AG09319 (cell line): ENCODE data around the gene PIK3R3.
A peak's percentile ranks its signal among the peaks of the same experiment; 100 is the strongest.

Experiments used
- DNase-seq: peaks from one replicate; pipeline ENCODE4 v3.0.0-alpha.2; 2010; ENCODE audit warnings: low read depth; ENCODE audit errors: extremely low read depth
- CTCF ChIP-seq: IDR thresholded peaks from 2 replicates; pipeline ENCODE4 v1.5.1; 2011; ENCODE audit warnings: low read depth, mild to moderate bottlenecking, inconsistent platforms, low read length, moderate library complexity

PIK3R3 gene

GRCh38 chr1:46153228-46153627 is 20.8 kb upstream of the PIK3R3 start:
- TF ChIP-seq CTCF = no peak
- no peak for DNase-seq

- DNase-seq = no peak
These were observed 19.6 kb upstream of the PIK3R3 start for GRCh38 chr1:46152016-46152415.

GRCh38 chr1:46150085-46150484 is 17.7 kb upstream of the PIK3R3 start:
- no peak for DNase-seq
- no peak for TF ChIP-seq CTCF

More at GRCh38 chr1:46152016-46152415, 19.6 kb upstream of the PIK3R3 start:
- TF ChIP-seq CTCF = no peak

- TF ChIP-seq CTCF = no peak
- DNase-seq = no peak
These were observed 15.9 kb upstream of the PIK3R3 start for GRCh38 chr1:46148318-46148717.

- no peak for DNase-seq
- no peak for TF ChIP-seq CTCF
These were observed 5.5 kb upstream of the PIK3R3 start for GRCh38 chr1:46137916-46138315.

GRCh38 chr1:46136711-46137110 is 4.3 kb upstream of the PIK3R3 start:
- no peak for DNase-seq

GRCh38 chr1:46134660-46135331 is 2.4 kb upstream of the PIK3R3 start:
- peak; percentile 39 for DNase-seq
- TF ChIP-seq CTCF = no peak

More at GRCh38 chr1:46136711-46137110, 4.3 kb upstream of the PIK3R3 start:
- no peak for TF ChIP-seq CTCF
